Effector memory CD4-positive, alpha-beta T cell (primary cell): ENCODE measurements around the gene ACMSD.

Experiments
- DNase-seq, 3 donors: peaks; one replicate each; pipeline ENCODE4 v3.0.0-alpha.2; 2020
- H3K27ac ChIP-seq: 2 replicates; pipeline ENCODE4 v1.7.0; 2013; ENCODE audit warnings: mild to moderate bottlenecking, low read length, moderate library complexity; ENCODE audit not compliant: insufficient read depth, poor library complexity, severe bottlenecking
- H3K27me3 ChIP-seq: replicated peaks from 2 replicates; pipeline ENCODE4 v1.7.0; 2013; ENCODE audit warnings: mild to moderate bottlenecking, low read length; ENCODE audit not compliant: insufficient read depth, control insufficient read depth, poor library complexity, severe bottlenecking
- H3K36me3 ChIP-seq: 2 replicates; pipeline ENCODE4 v1.7.0; 2013; ENCODE audit warnings: mild to moderate bottlenecking, low read length, moderate library complexity; ENCODE audit not compliant: control insufficient read depth, insufficient read depth
- H3K4me1 ChIP-seq: 2 replicates; pipeline ENCODE4 v1.7.0; 2013; ENCODE audit warnings: low read length, mild to moderate bottlenecking; ENCODE audit not compliant: control insufficient read depth, insufficient read depth, poor library complexity, severe bottlenecking
- H3K4me3 ChIP-seq: 2 replicates; pipeline ENCODE4 v1.7.0; 2013; ENCODE audit warnings: low read length, low read depth, mild to moderate bottlenecking; ENCODE audit not compliant: insufficient read depth, poor library complexity, severe bottlenecking
- H3K9me3 ChIP-seq: 2 replicates; pipeline ENCODE4 v1.7.0; 2013; ENCODE audit warnings: mild to moderate bottlenecking, low read length, moderate library complexity; ENCODE audit not compliant: control insufficient read depth

ACMSD gene

GRCh38 chr2:134865067-134865787 is 26.8 kb downstream of the ACMSD start:
- no peak overlapping the region for H3K27ac ChIP-seq
- no peaks in the 10 kb centered on the region for H3K36me3 ChIP-seq
- H3K4me3 ChIP-seq, result no peak overlapping the region
- no peaks in the 10 kb centered on the region for H3K27me3 ChIP-seq
- no peak for DNase-seq
- no peaks in the 10 kb centered on the region for H3K9me3 ChIP-seq
- H3K4me1 ChIP-seq, result no peaks in the 10 kb centered on the region

- no peak for DNase-seq
- H3K27ac ChIP-seq, result no peak overlapping the region
These were observed 28.2 kb downstream of the ACMSD start for GRCh38 chr2:134866498-134867099.

DNA sequence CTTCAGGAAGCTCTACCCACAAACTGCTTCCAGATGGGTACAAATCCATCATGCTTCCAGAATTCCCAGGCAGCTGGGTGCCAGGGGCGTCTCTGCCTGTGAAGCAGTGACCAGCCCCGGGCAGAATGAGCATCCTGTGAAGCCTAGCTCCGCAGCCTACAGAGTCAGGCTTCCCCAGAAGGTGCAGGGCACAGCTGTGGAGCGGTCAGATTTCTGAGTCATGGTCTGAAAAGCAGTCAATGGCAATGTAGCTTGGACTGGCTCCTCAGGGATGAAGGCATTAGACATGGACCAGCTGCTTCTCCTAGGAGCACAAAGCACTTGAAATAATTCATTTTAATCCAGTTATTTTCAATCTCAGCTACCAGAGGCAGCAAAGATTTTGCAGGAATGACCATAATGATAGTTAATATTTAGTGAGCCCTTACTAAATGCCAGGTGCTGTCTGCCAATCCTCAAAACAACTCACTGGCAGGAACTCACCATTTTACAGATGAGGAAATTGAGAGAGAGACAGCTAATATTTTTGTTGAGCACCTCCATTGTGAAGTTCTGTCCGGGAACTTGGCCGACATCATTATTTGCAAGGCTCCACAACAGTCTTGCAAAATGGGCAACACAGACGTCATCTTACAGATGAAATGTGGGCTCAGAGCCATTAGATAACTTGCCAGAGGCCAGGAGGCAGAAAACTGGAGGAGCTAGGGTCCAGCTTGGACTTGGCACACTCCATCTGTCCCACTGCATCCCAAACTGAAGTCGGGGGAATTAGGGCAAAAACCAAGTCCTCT is 31.7 kb downstream of the ACMSD start:
- DNase-seq, result no peak
- Histone ChIP-seq H3K4me3 (no peak overlapping the region), H3K36me3 (no peaks in the 10 kb centered on the region), H3K9me3 (no peaks in the 10 kb centered on the region), H3K27me3 (no peaks in the 10 kb centered on the region), H3K27ac (no peak overlapping the region), H3K4me1 (no peaks in the 10 kb centered on the region)

More at GRCh38 chr2:134866498-134867099, 28.2 kb downstream of the ACMSD start:
- no peaks in the 10 kb centered on the region for H3K36me3 ChIP-seq
- H3K4me3 ChIP-seq, result no peak overlapping the region
- H3K27me3 ChIP-seq, result no peaks in the 10 kb centered on the region
- H3K9me3 ChIP-seq, result no peaks in the 10 kb centered on the region
- H3K4me1 ChIP-seq, result no peaks in the 10 kb centered on the region

DNA sequence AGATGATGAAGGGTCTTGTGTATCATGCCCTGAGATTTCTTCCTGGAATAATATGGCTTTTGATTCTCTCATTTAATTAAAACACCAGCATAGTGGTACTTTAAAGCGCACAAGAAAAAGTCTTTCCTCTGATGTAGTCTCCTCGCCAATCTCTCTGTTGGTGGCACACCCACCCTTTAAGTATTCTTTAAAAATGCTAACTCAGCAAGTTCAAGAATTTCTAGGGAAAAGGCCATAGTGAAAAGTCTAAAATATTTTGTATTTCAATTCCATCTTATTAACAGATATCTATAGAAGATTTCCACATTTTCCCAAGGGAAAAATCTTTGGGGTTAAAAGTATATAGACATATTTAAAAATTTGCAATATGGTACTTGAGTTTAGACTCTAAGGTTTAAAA is 34.7 kb downstream of the ACMSD start:
- Histone ChIP-seq H3K9me3 (no peaks in the 10 kb centered on the region), H3K27ac (no peak overlapping the region), H3K4me3 (no peak overlapping the region), H3K27me3 (no peaks in the 10 kb centered on the region), H3K36me3 (no peaks in the 10 kb centered on the region), H3K4me1 (no peaks in the 10 kb centered on the region)
- DNase-seq, result no peak

- Histone ChIP-seq H3K27ac (no peak overlapping the region), H3K9me3 (no peaks in the 10 kb centered on the region), H3K36me3 (no peaks in the 10 kb centered on the region), H3K4me3 (no peak overlapping the region), H3K4me1 (no peaks in the 10 kb centered on the region), H3K27me3 (no peaks in the 10 kb centered on the region)
- no peak for DNase-seq
These were observed 36.9 kb downstream of the ACMSD start for GRCh38 chr2:134875309-134875708.

DNA sequence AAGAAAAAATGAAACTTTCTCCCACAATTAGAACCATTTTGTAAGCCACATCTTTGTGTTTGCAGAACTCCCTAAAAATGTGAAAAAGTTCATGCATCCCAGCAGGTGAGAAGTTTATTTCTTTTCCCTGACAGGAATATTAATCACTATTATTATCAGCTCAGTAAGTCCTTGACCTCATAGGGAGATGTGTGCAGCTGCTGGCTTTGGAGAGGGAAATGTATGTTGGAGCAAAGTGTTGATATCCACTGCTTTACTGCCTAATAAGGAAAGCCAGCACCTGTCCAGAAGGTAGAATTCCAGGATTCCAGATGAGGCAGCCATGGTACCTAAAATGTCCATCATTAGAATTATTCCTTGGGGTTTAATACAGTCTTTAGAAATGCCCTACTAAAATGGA is 44.4 kb downstream of the ACMSD start:
- H3K4me1 ChIP-seq, result no peaks in the 10 kb centered on the region
- H3K4me3 ChIP-seq, result no peak overlapping the region
- no peaks in the 10 kb centered on the region for H3K27me3 ChIP-seq
- no peaks in the 10 kb centered on the region for H3K9me3 ChIP-seq
- no peak for DNase-seq
- no peak overlapping the region for H3K27ac ChIP-seq
- no peaks in the 10 kb centered on the region for H3K36me3 ChIP-seq

DNA sequence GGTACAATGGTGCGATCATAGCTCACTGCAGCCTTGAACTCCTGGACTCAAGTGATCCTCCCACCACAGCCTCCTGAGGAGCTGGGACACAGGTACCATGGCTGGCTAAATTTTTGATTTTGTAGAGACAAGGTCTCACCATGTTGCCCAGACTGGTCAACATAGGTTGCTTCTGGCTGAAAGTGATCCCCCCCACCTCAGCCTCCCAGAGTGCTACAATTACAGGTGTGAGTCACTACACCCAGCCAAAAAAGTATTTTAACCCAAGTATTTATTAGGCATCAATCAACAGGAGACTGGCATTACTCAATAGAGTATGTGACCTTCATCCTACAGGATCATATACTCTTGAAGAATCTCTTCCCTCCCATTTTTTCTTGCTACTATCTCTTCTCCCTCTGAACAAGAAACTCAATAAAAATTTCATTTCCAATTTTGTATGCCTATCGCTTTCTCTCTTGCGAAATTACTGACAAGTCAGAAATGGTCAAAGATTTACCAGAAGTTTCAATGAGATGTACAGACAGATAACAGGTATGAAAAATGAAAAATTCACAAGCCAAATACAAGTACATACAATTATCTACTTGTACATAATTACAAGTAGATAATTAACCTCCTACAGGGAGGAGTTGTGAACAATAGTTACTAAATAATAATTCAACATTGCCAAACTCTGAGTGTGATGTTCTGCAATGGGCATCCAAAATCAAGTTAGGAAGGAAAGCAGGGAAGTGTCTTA is 45.3 kb downstream of the ACMSD start:
- Histone ChIP-seq H3K4me1 (no peaks in the 10 kb centered on the region), H3K27ac (no peak overlapping the region), H3K27me3 (no peaks in the 10 kb centered on the region), H3K36me3 (no peaks in the 10 kb centered on the region), H3K9me3 (no peaks in the 10 kb centered on the region), H3K4me3 (no peak overlapping the region)
- DNase-seq, result no peak

DNA sequence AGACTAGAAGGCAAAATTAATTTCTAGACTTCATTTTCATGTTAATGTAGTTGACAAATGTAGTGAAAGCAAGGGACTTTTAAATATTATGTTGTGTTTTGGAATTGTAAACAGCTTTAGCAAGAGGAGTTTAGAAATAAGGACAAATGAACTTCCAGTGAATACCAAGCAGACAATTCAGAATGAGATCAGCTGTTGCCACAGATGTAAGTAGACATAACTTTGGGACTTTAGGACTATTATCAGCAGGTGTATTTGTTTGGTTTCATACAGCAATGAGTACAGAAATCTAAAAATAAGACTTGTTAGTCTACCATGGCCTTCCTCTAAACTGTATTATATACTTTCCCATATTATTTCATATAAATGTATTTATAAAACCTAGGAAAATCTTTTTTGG is 46.0 kb downstream of the ACMSD start:
- DNase-seq, result no peak
- no peak overlapping the region for H3K27ac ChIP-seq
- no peaks in the 10 kb centered on the region for H3K9me3 ChIP-seq
- no peaks in the 10 kb centered on the region for H3K27me3 ChIP-seq
- no peak overlapping the region for H3K4me3 ChIP-seq
- no peaks in the 10 kb centered on the region for H3K36me3 ChIP-seq
- H3K4me1 ChIP-seq, result no peaks in the 10 kb centered on the region

- Histone ChIP-seq H3K36me3 (no peaks in the 10 kb centered on the region), H3K27me3 (no peaks in the 10 kb centered on the region), H3K27ac (no peak overlapping the region), H3K9me3 (no peaks in the 10 kb centered on the region), H3K4me3 (no peak overlapping the region), H3K4me1 (no peaks in the 10 kb centered on the region)
- DNase-seq, result no peak
These were observed 54.0 kb downstream of the ACMSD start for GRCh38 chr2:134892282-134893035.
